ACC112 (cell line): ENCODE results near the gene DLG3.
A peak's percentile ranks its signal among the peaks of the same experiment; 100 is the strongest.

Source experiments
- H2AFZ ChIP-seq: fragments of 200-600 bp; sonication (generic); one replicate; pipeline ENCODE4 v1.6.0; 2017; ENCODE audit warnings: antibody characterized with exemption, low read length; ENCODE audit not compliant: unreplicated experiment
- H3K27ac ChIP-seq: fragments of 200-600 bp; sonication (generic); 2 replicates; pipeline ENCODE4 v1.5.1; 2014; ENCODE audit warnings: low read depth, mild to moderate bottlenecking, antibody characterized with exemption, low read length, moderate library complexity
- H3K27me3 ChIP-seq: fragments of 200-600 bp; sonication (generic); 2 replicates; pipeline ENCODE4 v1.6.1; 2014; ENCODE audit warnings: mild to moderate bottlenecking, antibody characterized with exemption, low read length, moderate library complexity, mixed read lengths; ENCODE audit not compliant: insufficient read depth
- H3K36me3 ChIP-seq: fragments of 200-600 bp; sonication (generic); 2 replicates; pipeline ENCODE4 v1.6.1; 2016; ENCODE audit warnings: mild to moderate bottlenecking, antibody characterized with exemption, low read length, moderate library complexity, mixed read lengths; ENCODE audit not compliant: insufficient read depth
- H3K4me1 ChIP-seq: fragments of 200-600 bp; sonication (generic); one replicate; pipeline ENCODE4 v1.6.1; 2016; ENCODE audit warnings: low read length, mixed read lengths; ENCODE audit not compliant: insufficient read depth, unreplicated experiment, control insufficient read depth
- H3K4me3 ChIP-seq: fragments of 200-600 bp; sonication (generic); 2 replicates; pipeline ENCODE4 v1.5.1; 2014; ENCODE audit warnings: mild to moderate bottlenecking, low read depth, low read length
- H3K79me2 ChIP-seq: fragments of 200-600 bp; sonication (generic); one replicate; pipeline ENCODE4 v1.6.0; 2016; ENCODE audit warnings: low read length; ENCODE audit not compliant: control insufficient read depth, unreplicated experiment, insufficient read depth

DLG3 gene

GRCh38 chrX:70454441-70455365 lies 10.1 kb downstream of the DLG3 start:
- Histone ChIP-seq H3K27me3 (no peaks in the 10 kb centered on the region), H3K79me2 (no peaks in the 10 kb centered on the region), H3K4me3 (peak overlapping the region; percentile 67), H3K27ac (no peak overlapping the region), H2AFZ (peak overlapping the region; percentile 37), H3K36me3 (no peaks in the 10 kb centered on the region), H3K4me1 (no peaks in the 10 kb centered on the region)

- Histone ChIP-seq H2AFZ (no peak overlapping the region), H3K36me3 (no peaks in the 10 kb centered on the region), H3K79me2 (no peaks in the 10 kb centered on the region), H3K27me3 (no peaks in the 10 kb centered on the region), H3K4me1 (no peaks in the 10 kb centered on the region), H3K4me3 (peak overlapping the region; percentile 67), H3K27ac (no peak overlapping the region)
These were observed 10.9 kb downstream of the DLG3 start for GRCh38 chrX:70455366-70456202.

- Histone ChIP-seq H2AFZ (no peak overlapping the region), H3K27me3 (no peaks in the 10 kb centered on the region), H3K4me3 (no peak overlapping the region), H3K36me3 (no peaks in the 10 kb centered on the region), H3K4me1 (no peaks in the 10 kb centered on the region), H3K27ac (no peak overlapping the region), H3K79me2 (no peaks in the 10 kb centered on the region)
These were observed 11.6 kb downstream of the DLG3 start for GRCh38 chrX:70456256-70456655.

GRCh38 chrX:70461026-70461425 lies 16.4 kb downstream of the DLG3 start:
- Histone ChIP-seq H3K4me3 (no peak overlapping the region), H3K27ac (no peak overlapping the region), H2AFZ (no peak overlapping the region), H3K27me3 (no peaks in the 10 kb centered on the region), H3K4me1 (no peaks in the 10 kb centered on the region), H3K79me2 (no peaks in the 10 kb centered on the region), H3K36me3 (no peaks in the 10 kb centered on the region)

- H3K36me3 ChIP-seq: no peaks in the 10 kb centered on the region
- H3K4me3 ChIP-seq: no peak overlapping the region
- H3K4me1 ChIP-seq: no peaks in the 10 kb centered on the region
- no peaks in the 10 kb centered on the region for H3K27me3 ChIP-seq
- no peaks in the 10 kb centered on the region for H3K79me2 ChIP-seq
- no peak overlapping the region for H2AFZ ChIP-seq
- H3K27ac ChIP-seq: no peak overlapping the region
These were observed 19.4 kb downstream of the DLG3 start for GRCh38 chrX:70464051-70464450.

- no peak overlapping the region for H2AFZ ChIP-seq
- no peak overlapping the region for H3K4me3 ChIP-seq
- no peaks in the 10 kb centered on the region for H3K27me3 ChIP-seq
- no peaks in the 10 kb centered on the region for H3K79me2 ChIP-seq
- no peaks in the 10 kb centered on the region for H3K36me3 ChIP-seq
- H3K4me1 ChIP-seq: no peaks in the 10 kb centered on the region
- H3K27ac ChIP-seq: no peak overlapping the region
These were observed 22.3 kb downstream of the DLG3 start for GRCh38 chrX:70466968-70467367.

GRCh38 chrX:70468709-70469108 lies 24.1 kb downstream of the DLG3 start:
- Histone ChIP-seq H3K4me3 (no peak overlapping the region), H2AFZ (no peak overlapping the region), H3K79me2 (no peaks in the 10 kb centered on the region), H3K27me3 (no peaks in the 10 kb centered on the region), H3K27ac (no peak overlapping the region), H3K36me3 (no peaks in the 10 kb centered on the region), H3K4me1 (no peaks in the 10 kb centered on the region)

GRCh38 chrX:70470850-70471289 lies 26.2 kb downstream of the DLG3 start:
- H3K4me3 ChIP-seq: no peak overlapping the region
- no peaks in the 10 kb centered on the region for H3K79me2 ChIP-seq
- no peaks in the 10 kb centered on the region for H3K36me3 ChIP-seq
- H3K27ac ChIP-seq: no peak overlapping the region
- no peak overlapping the region for H2AFZ ChIP-seq
- H3K27me3 ChIP-seq: no peaks in the 10 kb centered on the region
- H3K4me1 ChIP-seq: no peaks in the 10 kb centered on the region

GRCh38 chrX:70476166-70476933 lies 31.7 kb downstream of the DLG3 start:
- Histone ChIP-seq H3K27ac (peak overlapping the region; percentile 62; the same call in 1 of the 2 replicates), H3K36me3 (no peaks in the 10 kb centered on the region), H3K4me1 (peaks cover 41% of the 10 kb centered on the region), H3K4me3 (no peak overlapping the region), H3K79me2 (no peaks in the 10 kb centered on the region), H3K27me3 (no peaks in the 10 kb centered on the region), H2AFZ (peak overlapping the region; percentile 50)
